GM21717 (cell line): Measurements from ENCODE around the gene BZW2.
A peak's percentile ranks its signal among the peaks of the same experiment; 100 is the strongest.
"Not testable (repeated sequence)": the region's sequence is repeated elsewhere in the genome, so short reads cannot be mapped to it uniquely, and the experiment has no call there.

ENCODE experiments used
- ATAC-seq: cut with Tn5 transposase; IDR thresholded peaks from one replicate; pipeline ENCODE4 v1.9.1; 2021; ENCODE audit warnings: mild to moderate bottlenecking, moderate library complexity; ENCODE audit not compliant: unreplicated experiment

BZW2 gene

GRCh38 chr7:16670021-16670420 lies 24.0 kb downstream of the BZW2 start:
- no peak for ATAC-seq

GRCh38 chr7:16670731-16671344 lies 24.9 kb downstream of the BZW2 start:
- ATAC-seq = no peak

GRCh38 chr7:16671811-16672210 lies 25.8 kb downstream of the BZW2 start:
- ATAC-seq = no peak

- ATAC-seq = no peak
Observed at GRCh38 chr7:16675277-16675676, 29.3 kb downstream of the BZW2 start.

GRCh38 chr7:16677978-16678494 lies 32.1 kb downstream of the BZW2 start:
- no peak for ATAC-seq

GRCh38 chr7:16678645-16679566 lies 32.9 kb downstream of the BZW2 start:
- ATAC-seq = not testable (repeated sequence)

- no peak for ATAC-seq
Observed at GRCh38 chr7:16684935-16685334, 39.0 kb downstream of the BZW2 start.

- no peak for ATAC-seq
Observed at GRCh38 chr7:16685535-16685934, 39.6 kb downstream of the BZW2 start.

- ATAC-seq = no peak
Observed at GRCh38 chr7:16688249-16688648, 42.3 kb downstream of the BZW2 start.

- ATAC-seq = no peak
Observed at GRCh38 chr7:16691241-16691640, 45.3 kb downstream of the BZW2 start.

- ATAC-seq = no peak
Observed at GRCh38 chr7:16693601-16694318, 47.8 kb downstream of the BZW2 start.

GRCh38 chr7:16694806-16695205 lies 48.8 kb downstream of the BZW2 start:
- no peak for ATAC-seq

- peak; percentile 61 for ATAC-seq
Observed at GRCh38 chr7:16695621-16696237, 49.7 kb downstream of the BZW2 start.

- ATAC-seq = no peak
Observed at GRCh38 chr7:16697507-16698199, 51.7 kb downstream of the BZW2 start.

- ATAC-seq = no peak
Observed at GRCh38 chr7:16698200-16698905, 52.4 kb downstream of the BZW2 start.

- no peak for ATAC-seq
Observed at GRCh38 chr7:16702441-16702840, 56.5 kb downstream of the BZW2 start.

GRCh38 chr7:16708511-16708910 lies 62.5 kb downstream of the BZW2 start:
- no peak for ATAC-seq

GRCh38 chr7:16708980-16709379 lies 63.0 kb downstream of the BZW2 start:
- no peak for ATAC-seq

GRCh38 chr7:16710651-16711050 lies 64.7 kb downstream of the BZW2 start:
- ATAC-seq = no peak

- ATAC-seq = no peak
Observed at GRCh38 chr7:16711730-16712129, 65.7 kb downstream of the BZW2 start.
